ENCODE results near the gene KLRB1.
"Not testable (repeated sequence)": the region's sequence is repeated elsewhere in the genome, so short reads cannot be mapped to it uniquely, and the experiment has no call there.

The KLRB1 gene

DNA sequence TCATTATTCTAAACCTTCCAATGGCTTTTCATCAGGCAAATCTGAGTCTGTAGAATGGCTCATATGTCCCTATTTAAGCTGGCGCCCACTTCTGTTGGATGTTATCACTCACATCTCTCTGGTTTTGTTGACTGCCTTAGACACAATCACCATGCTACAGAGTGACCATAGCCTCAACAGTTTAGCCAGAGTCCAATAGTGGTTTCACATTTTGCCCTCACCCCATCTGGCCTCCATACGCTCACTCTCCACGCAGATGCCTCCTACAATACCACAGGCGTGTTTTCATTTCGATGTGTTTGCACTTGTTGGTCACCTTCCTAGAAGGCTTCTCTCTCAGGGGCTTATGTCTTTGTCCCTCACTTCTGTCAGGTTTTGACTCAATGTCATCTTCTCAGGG is 3.4 kb downstream of the KLRB1 start:
- H3K4me3 ChIP-seq (ENCODE audit: low read depth, low read length) = no peak overlapping the region
- no peak for TF ChIP-seq CTCF (IDR thresholded peaks at IDR 0.05; ENCODE audit: borderline replicate concordance, insufficient read depth, low read depth, low read length)

DNA sequence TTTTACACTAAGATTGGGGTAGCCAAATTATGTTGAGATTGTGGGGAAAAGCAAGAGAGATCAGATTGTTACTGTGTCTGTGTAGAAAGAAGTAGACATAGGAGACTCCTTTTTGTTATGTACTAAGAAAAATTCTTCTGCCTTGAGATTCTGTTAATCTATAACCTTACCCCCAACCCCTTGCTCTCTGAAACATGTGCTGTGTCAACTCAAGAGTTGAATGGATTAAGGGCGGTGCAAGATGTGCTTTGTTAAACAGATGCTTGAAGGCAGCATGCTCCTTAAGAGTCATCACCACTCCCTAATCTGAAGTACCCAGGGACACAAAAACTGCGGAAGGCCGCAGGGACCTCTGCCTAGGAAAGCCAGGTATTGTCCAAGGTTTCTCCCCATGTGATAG is 7.3 kb downstream of the KLRB1 start:
- not testable (repeated sequence) for H3K4me3 ChIP-seq (ENCODE audit: low read depth, low read length)

- no peak overlapping the region for H3K4me3 ChIP-seq (ENCODE audit: low read depth, low read length)
- no peak for TF ChIP-seq CTCF (IDR thresholded peaks at IDR 0.05; ENCODE audit: borderline replicate concordance, insufficient read depth, low read depth, low read length)
Observed at GRCh38 chr12:9598363-9598762, 9.4 kb downstream of the KLRB1 start.

DNA sequence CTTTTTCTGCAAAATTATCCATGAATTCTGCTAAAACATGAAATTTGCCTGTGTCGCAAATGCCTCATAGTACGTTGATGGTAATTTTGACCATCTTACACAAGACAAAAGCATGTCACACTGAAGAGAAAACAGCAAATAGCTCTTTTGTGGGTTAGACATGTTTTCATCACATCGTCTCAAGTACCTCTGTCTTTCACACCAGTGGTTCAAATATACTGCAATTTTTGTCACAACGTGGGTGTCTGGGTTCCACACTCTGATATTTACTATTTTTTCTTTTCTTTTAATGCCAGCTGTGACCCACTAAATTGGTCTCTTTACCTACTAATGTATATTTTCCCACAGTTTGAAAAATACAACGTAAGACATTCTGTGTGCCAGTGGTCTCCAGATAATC is 10.4 kb downstream of the KLRB1 start:
- H3K4me3 ChIP-seq (ENCODE audit: low read depth, low read length) = no peak overlapping the region
- TF ChIP-seq CTCF (IDR thresholded peaks at IDR 0.05; ENCODE audit: borderline replicate concordance, insufficient read depth, low read depth, low read length) = no peak

- H3K4me3 ChIP-seq (ENCODE audit: low read depth, low read length) = no peak overlapping the region
- no peak for TF ChIP-seq CTCF (IDR thresholded peaks at IDR 0.05; ENCODE audit: borderline replicate concordance, insufficient read depth, low read depth, low read length)
Observed at GRCh38 chr12:9590441-9590840, 17.3 kb downstream of the KLRB1 start.

GRCh38 chr12:9588749-9589148 is 19.0 kb downstream of the KLRB1 start:
- no peak overlapping the region for H3K4me3 ChIP-seq (ENCODE audit: low read depth, low read length)
- no peak for TF ChIP-seq CTCF (IDR thresholded peaks at IDR 0.05; ENCODE audit: borderline replicate concordance, insufficient read depth, low read depth, low read length)

GRCh38 chr12:9587987-9588600 is 19.6 kb downstream of the KLRB1 start:
- TF ChIP-seq CTCF (IDR thresholded peaks at IDR 0.05; ENCODE audit: borderline replicate concordance, insufficient read depth, low read depth, low read length) = no peak

DNA sequence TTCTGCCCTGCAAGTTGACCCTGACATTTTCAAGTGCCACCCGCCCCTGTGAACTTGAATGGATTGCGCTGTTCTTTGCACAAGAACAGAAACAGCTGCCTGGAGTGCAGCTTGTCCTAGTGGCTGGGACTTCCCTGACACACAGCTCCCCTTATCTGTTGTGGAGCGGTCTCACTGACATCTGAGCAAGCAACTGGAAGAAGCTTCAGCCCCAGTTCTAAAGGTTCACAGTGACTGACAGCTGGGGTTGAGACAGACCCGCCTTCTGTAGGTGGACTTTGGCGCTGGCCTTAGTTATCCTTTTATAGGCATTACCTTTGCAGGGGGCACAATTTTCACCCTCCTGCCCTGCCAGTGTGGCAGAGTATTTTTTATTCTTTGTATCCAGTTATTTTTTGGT is 30.0 kb downstream of the KLRB1 start:
- H3K4me3 ChIP-seq (ENCODE audit: low read depth, low read length) = not testable (repeated sequence)

More at GRCh38 chr12:9587987-9588600, 19.6 kb downstream of the KLRB1 start:
- no peak overlapping the region for H3K4me3 ChIP-seq (ENCODE audit: low read depth, low read length)

DNA sequence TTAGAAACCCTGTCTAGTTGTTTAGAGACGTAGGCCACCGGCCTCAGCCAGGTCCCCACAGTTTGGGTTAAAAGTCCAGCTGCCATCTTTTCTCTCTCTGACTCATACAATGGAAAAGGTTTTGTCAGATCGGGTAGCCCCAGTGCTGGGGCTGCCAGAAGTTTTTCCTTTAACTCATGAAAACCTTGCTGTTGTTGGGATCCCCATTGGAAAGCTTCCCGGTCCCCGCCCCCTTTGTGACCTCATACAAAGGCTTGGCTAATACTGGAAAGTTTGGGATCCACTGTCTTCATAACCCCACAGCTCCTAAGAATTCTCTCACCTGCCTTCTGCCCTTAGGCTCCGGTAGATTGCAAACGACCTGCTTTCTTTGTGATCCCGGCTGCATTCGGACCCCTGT is 40.6 kb downstream of the KLRB1 start:
- not testable (repeated sequence) for H3K4me3 ChIP-seq (ENCODE audit: low read depth, low read length)

DNA sequence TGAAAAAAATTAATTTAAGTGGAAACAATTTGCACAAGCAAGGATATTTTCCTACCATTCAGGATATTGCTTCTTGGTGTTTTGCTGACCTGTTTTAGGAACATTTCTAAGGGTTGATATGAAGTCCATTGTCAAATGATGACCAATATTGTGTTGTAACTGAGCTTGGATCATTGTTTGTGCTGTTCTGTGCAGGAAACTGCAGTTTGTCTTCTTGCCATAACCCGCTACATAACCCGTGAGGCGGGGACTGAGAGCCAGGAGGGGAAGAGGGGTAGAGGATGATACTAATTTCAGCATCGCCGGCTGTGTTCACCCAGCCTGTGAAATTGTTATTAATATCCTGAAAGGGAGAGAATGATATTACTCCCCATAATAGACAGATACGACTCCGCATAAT is 41.6 kb downstream of the KLRB1 start:
- not testable (repeated sequence) for H3K4me3 ChIP-seq (ENCODE audit: low read depth, low read length)

DNA sequence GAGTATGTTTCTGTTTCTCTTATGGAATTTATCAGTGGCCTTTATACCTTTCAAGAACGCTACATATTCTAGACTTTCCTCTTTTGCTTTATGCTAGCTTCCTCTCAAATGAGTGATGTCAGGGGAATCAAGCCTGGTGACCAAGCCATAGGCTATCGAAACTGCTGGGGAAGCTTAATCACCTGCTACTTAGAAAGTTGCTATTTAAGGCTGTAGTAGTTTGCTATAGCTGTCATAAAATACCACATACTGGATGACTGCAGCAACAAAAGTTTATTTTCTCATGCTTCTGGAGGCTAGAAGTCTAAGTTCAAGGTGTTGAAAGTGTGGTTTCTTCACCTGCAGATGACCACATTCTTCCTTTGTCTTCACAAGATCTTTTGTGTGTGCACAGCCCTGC is 43.3 kb downstream of the KLRB1 start:
- not testable (repeated sequence) for H3K4me3 ChIP-seq (ENCODE audit: low read depth, low read length)

DNA sequence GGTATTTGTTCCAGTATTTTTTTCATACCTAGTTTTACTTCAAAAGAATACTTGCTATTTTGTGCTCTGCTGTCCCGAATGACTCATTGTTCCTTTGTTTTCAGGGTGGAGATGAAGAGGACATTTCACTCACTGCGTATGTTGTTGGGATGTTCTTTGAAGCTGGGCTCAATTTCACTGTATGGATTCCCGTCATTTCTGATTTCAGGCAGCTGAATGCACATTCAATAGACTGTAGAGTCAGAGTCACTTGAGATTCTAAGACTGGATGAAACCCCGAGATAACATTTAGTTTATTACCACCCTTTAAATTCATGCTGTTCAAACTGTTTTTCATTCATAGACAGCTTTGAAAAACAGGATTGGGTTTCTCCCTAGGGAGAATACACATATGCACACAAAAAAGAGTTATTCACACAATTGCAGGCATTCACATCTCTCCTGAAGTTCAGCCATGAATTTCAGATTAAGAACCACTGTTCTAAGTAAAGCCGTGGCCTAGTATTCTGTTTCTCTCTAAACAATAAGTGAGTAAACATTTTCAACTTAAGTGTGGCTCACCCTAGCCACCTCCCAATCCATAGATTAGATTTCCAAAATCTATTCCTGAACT is 44.8 kb downstream of the KLRB1 start:
- H3K4me3 ChIP-seq (ENCODE audit: low read depth, low read length) = not testable (repeated sequence)

DNA sequence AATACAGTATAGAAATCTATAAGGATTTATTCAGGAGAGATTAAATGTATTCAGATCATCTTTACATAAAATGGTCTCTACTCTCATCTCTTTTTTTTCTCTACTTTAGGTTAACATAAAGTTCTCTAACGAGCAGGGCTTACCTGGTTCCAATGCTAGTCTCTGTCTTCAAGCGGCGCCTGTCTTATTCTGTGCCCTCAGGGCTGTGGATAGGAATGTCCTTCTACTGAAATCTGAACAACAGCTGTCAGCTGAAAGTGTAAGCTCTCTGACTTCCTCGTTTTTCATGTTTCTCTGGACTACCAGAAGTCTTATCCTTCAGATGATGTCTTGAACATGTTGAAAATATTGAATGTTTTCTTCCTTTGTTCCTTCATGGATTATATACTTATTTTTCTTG is 62.2 kb downstream of the KLRB1 start:
- H3K4me3 ChIP-seq (ENCODE audit: low read depth, low read length) = not testable (repeated sequence)

All from GM12875 (cell line).